Ishikawa (cell line): Measurements from ENCODE around the gene BID.

Experiments
- CREB1 ChIP-seq: IDR thresholded peaks from 2 replicates; pipeline ENCODE4 v1.6.1; 2012; ENCODE audit warnings: low read depth
- FOXM1 ChIP-seq: IDR thresholded peaks from 2 replicates; pipeline ENCODE4 v1.6.1; 2012; ENCODE audit warnings: low read depth, borderline replicate concordance
- RAD21 ChIP-seq: IDR thresholded peaks from 2 replicates; pipeline ENCODE4 v1.6.1; 2012; ENCODE audit warnings: low read depth
- TCF12 ChIP-seq: IDR thresholded peaks from 2 replicates; pipeline ENCODE4 v1.6.1; 2012; ENCODE audit warnings: low read depth

GRCh38 chr22:17779286-17780115, 5.2 kb upstream of the BID start:
- TF ChIP-seq RAD21 = no peak
- no peak for TF ChIP-seq FOXM1
- TF ChIP-seq TCF12 = no peak
- TF ChIP-seq CREB1 = no peak
